Measurements from ENCODE around the gene UBIAD1.
A peak's percentile ranks its signal among the peaks of the same experiment; 100 is the strongest.

UBIAD1 gene

DNA sequence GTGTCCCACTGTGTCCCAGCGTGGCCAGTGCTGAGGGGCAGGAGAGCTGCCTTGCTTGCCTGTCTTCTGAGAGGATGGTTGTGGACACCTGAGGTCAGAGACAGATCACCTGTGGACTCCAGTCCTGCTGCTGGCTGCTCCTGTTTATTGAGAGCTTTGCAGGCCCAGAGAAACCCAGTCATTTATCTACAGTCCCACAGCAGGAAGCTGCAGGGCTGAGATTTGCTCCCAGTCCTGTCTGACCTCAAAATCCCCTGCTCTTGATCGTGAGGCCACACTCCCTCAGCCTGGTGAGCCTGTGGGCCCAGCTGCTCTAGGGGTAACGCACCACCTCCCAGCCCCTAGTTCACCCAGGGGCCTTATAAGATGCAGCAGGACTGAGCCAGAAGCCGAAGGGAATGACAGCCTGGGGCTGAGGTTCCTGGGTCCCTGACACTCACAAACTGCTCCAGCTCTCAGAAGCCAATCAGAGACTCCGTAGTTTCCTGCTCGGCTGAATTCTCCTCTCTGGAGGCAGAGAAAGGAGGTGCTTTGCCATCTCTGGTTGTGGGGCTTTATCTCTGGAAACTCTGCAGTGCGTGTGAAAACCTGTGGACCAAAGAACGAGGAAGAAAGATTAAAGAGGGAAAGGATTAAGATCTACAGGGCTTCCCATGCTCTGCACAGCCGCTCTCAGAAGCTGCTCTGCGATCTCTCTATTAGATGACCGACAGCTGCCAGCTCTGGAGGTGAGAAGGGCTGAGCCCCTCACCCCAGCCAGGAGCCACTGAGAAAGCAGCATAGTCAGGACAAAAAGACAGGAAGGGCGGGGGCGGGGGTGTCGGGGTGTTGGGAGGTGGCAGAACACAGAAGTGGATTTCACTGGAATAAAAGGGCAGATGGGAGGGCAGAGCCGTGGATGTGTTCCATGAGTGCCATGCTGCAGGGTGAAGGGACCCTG, 39.1 kb downstream of the UBIAD1 start:
- DNase-seq (ENCODE audit: low spot score) = no peak

DNA sequence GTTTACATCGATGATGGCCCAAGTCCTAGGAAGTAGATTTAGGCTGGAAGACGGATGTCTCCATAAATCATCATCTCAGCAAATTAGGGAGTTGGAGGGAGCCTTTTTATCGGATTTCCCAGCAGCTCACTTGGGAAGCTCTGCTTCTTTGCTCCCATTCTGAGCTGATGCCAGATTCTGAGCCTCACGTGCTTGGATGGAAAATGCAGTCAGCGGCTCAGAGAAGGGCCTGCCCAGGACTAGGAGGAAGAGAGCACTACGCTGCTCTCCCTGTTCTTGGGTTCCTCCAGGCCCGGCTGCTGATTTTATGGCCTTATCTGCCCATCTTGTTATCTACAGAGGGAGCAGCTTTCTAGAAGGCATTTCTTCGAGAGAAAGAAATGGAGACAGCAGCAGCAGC, 42.0 kb downstream of the UBIAD1 start:
- DNase-seq (ENCODE audit: low spot score) = no peak

DNA sequence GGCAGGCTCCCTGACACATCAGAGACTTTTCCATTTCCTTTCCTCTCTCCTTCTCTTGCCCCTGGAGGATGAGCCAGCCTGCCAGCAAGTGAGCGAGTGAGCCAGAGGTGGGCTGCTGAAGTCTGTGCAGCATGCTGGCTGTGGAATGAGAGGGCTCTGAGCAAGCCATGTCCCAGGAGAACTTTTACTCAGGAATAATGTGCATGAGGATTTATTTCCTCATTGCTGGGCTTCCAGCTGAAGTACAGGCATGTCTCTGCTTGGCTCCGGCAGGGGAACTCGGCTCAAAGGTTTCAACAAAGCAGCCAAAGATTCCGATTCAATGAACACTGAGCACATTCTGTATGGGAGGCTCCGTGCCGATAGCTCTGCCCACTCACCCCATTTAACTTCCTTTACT, 43.7 kb downstream of the UBIAD1 start:
- DNase-seq (ENCODE audit: low spot score) = peak; percentile 17

DNA sequence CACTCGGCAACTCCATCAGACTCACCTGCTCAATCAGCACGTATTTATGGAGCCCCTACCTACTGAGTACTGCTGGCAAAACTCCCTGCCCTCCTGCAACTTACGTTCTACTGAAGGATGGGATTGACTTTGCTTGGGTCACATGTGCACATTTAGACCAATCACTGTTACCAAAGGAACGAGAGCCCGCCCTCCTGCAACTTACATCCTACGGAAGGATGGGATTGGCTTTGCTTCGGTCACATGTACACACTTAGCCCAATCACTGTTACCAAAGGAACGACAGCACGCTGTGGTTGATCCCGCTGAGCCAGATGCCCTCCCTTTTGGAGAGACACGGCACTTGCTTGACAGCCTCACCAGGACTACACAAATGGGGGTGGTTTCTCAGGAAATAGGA, 46.0 kb downstream of the UBIAD1 start:
- no peak for DNase-seq (ENCODE audit: low spot score)

DNA sequence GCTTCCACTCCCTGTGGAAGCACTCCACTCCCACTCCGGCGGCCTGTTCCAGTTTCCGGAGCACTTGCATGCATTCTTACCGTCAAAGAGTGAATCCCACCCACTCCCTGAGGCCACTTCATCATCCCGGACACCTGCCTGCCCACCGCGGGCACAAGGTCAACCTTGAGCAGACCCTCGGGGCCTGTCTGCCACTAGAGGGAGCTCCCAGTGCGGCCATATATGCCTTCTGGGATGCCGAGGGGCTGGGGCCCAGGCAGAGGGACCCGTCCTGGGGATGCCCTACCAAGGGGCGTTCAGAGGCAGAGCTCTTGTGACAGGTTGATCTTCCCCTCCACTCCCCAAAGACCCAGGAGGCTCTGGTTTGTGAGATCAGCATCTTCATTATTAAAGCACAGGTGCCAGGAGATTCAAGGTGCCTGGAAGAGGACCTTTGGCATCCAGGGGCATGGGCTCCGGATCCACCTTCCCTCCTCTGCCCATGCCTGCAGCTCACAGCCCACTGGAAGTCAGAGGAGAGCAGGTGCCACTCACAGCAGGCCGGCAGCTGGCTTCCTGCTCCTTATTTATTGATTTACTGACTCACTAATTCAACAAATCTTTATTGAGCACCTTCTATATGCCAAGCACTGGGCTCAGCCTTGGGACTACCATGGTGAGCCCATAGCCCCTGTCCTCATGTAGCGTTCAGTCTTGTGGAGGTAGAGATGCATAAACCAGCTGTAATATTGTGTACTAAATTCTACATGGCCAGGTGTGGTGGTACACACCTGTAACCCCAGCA, 47.3 kb downstream of the UBIAD1 start:
- no peak for DNase-seq (ENCODE audit: low spot score)

DNA sequence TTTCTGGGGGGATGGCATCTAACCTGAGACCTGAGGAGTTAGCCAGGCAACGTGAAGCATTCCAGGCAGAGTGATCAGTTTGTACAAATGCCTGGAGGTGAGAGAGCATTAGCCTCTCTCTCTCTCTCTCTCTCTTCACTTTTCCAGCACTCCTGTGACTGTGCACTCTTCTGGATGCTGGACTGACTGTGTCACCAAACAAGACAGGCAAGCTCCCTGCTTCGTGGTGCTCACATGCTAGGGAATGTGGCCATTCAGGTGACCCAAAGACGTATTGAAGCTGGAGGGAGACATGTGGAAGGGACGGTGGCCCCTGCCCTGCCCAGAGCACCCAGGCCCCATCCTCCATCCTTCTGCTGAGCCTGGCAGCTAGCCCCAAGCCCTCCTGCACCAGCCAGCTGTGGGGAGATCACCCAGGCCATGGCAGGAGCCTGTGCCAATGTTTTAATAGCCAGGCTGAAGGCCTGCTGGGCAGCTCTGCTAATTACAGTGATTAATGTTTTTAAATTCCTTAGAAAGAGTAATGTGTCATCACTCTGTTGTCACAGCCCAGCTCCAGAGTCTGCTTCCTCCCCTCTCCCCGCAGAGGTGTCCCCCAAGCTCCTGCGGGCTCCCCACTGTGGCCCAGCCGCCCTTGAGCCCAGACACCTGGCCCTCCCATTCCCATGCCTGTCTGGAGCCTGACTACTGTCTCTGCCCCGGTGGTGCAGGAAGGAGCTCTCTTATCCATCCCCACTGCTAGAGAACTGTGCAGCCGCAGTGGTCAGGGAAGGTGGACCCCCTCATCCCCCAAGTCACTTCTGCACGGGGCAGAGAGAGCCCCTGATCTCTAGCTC, 48.9 kb downstream of the UBIAD1 start:
- DNase-seq (ENCODE audit: low spot score) = no peak

DNA sequence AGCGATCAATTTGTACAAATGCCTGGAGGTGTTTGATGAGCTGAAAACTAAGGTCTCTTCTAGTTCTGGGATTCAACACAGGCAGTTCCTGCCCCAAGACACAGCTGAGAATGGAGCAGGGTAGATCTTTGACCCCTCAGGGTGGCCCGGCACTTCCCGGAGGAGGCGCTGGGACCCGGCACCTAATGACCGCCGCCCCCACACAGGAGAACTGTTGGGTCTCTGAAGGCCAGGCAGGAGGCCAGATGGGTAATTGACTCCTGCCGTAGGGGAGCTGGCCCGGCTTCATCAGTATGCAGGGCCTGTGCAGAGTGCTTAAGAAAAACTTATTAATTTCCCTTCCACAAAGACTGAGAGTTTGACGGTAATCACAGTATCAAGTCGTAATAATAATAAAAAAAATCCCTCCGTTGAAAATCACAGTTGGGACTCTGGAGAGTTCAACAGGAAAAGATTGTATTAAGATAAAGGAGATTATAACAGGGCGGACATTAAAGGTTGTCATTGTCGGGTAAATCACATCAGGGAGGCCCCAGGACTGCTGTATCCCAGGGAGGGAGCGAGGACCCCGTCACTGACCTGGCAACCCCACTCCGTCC, 51.7 kb downstream of the UBIAD1 start:
- no peak for DNase-seq (ENCODE audit: low spot score)

DNA sequence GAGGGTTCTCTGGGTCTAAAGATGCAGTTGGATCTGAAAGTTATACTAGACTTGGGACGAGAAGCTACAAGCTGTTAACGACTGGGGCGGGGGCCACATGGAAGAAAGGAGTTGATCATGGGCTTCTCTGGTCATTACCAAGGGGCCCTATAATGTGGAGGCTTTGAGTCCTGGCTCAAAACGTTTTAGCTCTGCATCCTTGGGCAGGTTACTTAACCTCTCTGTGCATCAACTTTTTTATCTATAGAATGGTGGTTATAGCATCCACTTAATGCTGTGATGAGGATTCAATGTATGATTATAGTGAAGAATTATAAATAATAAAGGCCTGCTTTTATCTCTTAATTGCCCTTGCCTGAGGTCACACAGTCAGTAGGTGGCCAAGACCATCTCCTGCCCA, 53.1 kb downstream of the UBIAD1 start:
- no peak for DNase-seq (ENCODE audit: low spot score)

DNA sequence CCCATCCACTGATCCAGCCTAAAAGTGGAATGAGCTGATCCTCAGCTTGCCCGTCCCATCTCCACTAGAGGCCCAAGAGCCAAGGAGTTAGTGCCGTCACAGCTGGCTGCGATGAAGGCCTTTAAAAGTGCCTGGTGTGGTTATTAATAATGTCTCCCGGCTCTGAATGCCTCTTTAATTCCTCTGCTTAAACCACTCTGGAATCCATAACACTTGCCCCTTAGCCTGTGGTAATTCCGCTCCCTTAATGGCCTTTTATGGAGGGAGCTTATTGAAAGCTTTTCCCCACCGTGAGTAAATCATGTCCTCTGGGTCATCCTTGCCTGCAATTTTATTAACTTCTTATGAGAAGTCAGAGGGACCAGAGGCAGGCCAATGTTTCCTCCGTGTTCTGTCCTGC, 55.4 kb downstream of the UBIAD1 start:
- DNase-seq (ENCODE audit: low spot score) = no peak

DNA sequence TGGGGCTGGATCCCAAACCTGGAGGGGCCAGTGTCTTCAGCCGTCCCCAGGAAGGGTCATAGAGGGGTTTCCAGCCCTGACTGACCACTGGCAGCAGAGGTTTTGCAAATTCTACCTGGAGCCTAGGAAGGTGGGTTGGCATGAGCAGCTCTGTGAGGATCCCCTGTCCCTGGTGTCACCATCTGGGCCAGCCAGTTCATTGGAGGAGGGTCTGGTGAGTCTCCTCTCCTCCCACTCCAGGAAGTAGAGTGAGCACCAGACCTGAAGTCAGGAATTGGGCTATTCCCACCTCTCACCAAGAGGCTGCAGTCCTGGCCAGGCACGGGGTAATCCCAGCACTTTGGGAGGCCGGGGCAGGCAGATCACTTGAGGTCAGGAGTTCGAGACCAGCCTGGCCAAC, 57.4 kb downstream of the UBIAD1 start:
- no peak for DNase-seq (ENCODE audit: low spot score)

DNA sequence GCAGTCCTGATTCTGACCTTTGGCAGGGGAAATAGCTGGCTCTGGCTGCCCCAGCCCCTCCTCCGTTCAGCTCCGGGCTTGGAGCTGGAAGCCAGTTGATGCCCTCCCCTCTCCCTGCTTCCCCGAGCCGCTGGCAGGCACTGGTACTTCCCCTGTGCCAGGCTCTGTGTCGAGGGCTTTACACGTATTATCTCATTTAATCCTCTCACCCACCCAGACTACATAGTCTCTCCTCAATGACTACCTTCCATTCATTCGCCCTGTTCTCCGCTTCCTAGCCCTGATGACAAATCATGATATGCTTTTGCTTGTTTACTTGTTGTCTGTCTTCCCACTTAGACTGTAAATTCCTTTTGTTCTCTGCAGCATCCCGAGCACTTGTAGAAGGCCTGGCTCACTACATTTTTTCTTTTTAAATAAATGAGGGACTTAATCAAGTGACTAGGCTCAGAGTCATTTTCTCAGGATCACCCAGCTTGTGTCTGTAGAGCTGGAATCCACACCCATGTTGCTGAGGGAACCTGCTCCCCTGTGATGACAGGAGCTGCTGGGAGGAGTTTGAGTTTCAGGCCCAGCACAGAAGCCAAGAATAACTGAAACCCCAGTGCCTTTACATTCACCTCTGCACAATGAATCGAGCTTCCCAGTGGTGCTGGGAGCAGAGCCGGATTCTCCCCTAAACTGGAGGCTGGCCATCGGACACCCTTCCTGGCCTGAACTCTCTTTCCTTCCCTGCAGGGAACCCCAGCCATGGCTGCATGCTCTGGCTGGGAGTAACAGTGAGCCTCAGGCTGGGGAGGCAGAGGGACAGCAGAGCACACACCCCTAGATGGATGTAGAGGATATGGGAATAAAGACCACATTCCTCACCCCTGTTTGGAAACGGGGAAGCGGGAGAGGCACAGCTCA, 58.3 kb downstream of the UBIAD1 start:
- DNase-seq (ENCODE audit: low spot score) = no peak

DNA sequence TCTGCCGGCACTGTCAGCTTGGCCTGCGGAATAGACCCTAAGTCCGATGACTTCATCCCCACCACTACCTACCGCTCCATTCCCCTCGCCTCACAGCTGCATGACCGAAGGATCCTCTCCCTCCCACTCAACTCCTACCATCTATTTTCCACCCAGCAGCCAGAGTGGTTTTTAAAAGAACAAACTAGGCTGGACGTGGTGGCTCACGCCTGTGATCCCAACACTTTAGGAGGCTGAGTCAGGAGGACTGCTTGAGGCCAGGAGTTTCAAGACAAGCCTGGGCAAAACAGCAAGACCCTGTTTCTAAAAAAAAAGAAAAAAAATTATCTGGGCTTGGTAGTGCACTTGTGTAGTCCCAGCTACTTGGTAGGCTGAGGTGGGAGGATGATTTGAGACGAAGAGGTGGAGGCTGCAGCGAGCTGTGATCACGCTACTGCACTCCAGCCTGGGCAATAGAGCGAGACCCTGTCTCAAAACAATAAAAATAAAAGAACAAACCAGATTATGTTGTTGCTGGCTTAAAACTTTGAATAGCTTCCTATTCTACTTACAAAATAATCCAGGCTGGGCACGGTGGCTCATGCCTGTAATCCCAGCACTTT, 59.0 kb downstream of the UBIAD1 start:
- no peak for DNase-seq (ENCODE audit: low spot score)

DNA sequence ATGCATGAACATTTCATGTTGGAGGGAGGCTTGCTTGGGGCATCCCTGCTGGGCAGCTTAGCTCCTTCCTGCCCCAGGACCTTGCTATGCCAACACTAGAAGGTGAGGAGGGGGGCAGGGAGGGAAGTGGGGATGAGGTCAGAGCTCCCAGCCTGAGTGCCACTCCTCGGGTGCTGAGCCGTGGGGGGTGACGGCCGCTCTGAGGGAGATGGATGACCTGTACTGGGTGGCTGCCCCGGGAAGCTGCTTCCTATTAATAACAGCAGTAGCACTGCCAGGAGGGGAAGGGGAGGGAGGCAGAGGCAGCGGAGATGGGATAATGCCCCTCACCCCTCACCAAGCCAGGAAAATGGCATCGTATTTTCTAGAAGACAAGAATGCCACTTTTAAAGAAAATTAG, 60.6 kb downstream of the UBIAD1 start:
- DNase-seq (ENCODE audit: low spot score) = no peak

DNA sequence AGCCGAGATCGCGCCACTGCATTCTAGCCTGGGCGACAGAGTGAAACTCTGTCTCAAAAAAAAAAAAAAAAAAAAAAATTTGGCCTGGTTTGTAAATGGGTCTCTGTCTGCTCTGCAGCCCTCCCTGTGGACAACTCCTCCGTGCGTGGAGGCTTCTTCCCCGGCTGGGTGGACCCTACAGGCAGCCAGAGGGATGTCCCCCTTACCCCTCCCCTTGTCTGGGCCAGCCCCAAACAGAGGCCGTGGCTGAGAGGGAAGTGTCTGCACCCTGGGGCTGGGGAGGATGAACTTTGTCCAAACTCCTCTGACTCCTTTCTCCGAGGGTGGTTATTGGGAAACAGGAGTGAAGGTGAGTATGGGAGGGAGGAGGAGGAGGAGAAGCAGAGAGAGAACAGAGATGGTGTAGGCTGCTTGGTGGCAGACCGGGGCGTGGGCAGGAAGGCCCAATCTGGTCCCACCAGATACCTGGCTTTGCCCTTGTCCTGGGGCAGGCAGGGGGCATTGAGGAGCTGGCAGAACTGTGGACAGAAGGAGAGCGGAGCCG, 61.3 kb downstream of the UBIAD1 start:
- no peak for DNase-seq (ENCODE audit: low spot score)

DNA sequence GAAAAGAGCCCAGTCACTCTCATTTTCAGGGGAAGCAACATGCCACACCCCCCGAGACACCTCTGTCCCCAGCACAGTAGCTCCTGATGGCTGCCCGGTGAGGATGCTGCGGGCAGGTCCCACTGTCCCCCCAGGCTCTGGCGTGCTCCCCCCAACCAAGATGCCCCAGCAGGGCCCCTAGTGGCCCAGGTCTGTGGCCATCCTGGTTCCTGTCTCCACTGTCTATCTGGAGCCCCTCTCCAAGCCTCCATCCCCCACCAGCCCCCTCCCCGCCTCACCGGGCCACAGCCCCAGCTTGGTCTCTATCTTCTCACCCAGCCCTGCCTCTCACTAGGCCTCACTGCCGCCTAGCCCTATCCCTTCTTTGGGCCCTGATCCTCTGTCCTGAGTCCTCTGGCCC, 61.8 kb downstream of the UBIAD1 start:
- no peak for DNase-seq (ENCODE audit: low spot score)

DNA sequence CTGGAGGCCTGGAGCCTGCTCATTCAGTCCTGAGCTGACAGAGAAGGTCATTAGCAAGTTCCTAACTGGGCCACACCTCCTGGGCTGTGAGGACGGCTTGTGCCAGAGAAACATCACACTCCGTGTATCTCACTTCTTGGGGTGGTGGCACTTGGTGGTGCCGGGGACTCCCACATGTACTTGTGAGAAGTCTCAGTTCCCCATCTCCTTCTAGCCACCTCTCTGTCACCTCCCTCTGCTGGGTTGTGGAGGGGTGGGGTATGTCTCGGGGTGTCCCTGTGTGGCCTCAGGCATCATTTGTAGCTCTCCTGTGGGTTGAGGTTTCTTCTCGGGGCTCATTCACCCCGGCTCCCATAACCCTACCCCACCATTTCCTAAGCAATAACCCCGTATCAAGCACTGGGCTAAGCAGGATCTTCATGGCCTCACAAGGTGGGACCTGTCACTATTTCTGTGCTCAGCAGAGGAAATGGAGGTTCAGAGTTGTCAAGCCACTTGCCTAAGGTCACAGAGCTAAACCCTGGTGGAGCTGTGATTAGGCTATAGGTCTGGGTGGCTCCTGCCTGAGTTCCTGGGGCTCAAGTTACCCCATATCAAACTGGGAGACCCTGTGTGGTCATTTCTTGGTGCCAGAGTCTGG, 62.5 kb downstream of the UBIAD1 start:
- no peak for DNase-seq (ENCODE audit: low spot score)

DNA sequence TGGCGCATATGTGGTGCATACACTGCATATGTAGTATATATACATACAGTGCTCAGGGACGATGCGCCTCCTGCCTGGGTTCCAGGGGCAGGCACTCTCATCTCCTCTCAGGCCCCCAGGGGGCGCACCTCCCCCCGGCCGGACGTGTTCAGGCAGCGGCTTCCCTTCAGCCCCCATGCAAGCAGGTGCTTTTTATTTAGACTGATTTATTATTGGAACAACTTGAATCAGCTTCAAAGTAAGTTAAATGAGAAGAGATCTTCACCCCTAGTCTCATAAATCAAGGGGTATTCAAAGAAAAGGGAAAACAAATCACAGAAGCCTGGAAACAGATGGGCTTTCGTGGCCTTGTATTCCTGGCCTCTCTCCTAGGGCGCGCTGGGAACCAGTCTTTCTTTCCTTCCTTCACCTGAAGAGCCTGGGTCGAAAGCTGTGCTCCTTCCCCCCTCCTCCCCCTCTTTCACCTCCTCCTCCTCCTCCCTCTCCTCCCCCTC, 64.6 kb downstream of the UBIAD1 start:
- peak; percentile 40 for DNase-seq (ENCODE audit: low spot score)
